NCI-H510A treated with DMSO at 0.1 percent for 48 hours (cell line): ENCODE results near the gene NFXL1.
A peak's percentile ranks its signal among the peaks of the same experiment; 100 is the strongest.

Experiments
- DNase-seq: peaks from one replicate; lab custom pipeline; 2025; lab: John Stamatoyannopoulos, UW

The NFXL1 gene

DNA sequence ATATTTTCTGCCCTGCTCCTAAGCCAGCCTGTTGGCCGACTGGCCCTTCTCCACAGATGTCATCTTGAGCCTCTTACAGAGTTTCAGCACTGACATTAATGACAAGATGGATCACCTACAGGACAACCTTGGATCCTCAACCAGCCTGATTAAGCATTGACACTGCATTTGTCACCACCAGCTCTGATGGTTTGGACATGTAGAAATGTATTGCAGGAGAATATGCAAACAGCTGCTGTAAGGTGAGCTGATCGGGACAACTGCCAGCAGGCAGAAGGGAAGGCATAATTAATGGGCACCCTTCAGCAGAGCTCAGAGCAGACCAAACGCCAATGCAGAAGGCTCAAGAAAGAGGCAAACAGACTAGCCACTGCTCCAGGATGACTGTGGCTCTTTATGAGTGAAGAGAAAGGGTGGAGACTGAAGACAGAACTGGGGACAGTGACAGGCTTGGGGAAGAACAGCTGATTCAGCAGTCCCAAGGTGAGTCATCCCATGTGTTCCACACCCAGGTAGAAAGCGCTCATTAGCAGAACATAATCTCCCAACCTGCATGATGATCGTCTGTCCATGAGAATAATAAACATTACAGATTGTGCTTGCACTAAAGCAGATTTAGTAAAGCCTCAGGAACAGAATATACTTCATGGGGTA is 83.2 kb downstream of the NFXL1 start:
- peak; percentile 52 for DNase-seq

DNA sequence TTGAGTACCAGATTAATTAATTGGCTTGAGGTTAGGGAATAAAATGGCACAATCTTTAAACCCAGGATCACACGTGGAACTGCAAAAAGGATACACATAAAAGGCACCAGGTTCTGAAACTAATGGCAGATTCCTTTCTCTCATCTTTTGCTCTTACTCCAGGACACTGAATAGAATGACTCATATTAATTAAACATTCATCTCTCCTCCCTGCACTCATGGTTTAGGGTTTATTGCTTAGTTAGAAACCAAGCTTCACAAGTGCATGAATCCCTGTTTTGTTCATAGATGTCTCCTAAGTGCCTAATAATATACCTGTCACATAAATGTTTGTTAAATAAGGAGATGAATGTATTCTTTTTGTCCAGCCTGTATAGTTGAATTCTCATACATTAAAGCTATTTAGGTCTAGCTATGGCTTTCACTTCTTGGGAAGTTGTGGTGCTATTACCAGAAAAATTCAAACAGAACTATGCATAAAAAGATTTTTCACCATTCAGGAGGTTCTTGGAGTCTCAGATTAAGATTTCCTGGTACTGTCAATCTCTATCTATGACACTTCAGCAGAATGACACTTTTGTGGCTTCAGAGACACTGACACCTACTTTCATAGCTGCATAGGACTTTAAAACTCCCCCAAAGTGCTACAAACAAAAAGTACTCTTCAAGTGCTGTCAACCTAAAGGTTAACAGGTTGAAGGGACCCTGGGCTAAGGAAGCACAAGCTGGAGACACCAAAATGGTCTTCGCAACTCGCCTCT is 83.9 kb downstream of the NFXL1 start:
- DNase-seq = no peak

DNA sequence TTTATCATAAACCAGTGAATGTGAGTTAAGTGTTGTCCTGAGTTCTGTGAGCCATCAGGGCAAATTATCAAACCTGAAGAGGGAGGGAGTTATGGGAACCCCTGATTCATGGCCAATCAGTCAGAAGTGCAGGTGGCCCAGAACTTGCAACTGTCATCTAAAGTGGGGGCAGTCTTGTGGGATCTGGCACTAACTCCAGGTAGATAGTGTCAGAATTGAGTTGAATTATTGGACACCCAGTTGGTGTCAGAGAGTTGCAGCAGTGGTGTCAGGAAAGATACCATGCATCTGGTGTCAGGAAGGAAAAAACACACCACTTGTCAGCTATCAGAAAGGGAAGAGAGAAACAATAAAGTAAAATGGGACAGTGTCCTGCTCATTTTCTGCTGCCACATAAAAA is 84.9 kb downstream of the NFXL1 start:
- no peak for DNase-seq

DNA sequence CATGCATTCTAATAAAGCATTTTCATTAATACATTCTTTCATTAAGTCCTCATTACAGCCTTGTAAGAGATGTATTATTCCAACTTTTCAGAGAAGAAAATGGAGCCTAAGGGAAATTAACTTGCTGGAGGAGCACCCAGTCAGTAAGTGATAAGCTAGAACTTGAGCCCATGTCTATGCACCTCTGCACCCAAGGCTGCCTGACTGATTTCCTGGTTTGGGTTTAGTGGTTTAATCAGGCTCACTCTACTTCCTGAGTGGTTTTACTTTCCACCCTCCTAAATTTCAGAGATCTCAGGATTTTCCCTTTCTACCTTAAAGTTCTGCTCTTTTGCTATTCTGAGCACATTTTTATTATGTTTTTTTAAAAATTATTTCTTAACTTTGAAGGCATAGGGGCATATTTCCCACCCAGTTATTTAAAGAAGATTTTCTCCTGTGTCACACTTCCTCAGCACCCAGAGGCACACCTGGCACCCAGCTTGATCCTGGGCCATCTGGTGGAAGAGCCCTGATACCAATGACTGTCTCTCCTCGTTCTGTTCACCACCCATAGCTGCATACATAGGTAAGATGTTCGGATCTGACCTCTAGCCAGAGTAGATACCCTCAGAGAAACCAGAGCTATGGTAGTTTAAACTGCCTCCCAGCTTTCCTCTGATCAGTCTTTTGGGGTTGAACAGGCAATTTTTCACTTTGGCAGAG is 86.9 kb downstream of the NFXL1 start:
- no peak for DNase-seq

DNA sequence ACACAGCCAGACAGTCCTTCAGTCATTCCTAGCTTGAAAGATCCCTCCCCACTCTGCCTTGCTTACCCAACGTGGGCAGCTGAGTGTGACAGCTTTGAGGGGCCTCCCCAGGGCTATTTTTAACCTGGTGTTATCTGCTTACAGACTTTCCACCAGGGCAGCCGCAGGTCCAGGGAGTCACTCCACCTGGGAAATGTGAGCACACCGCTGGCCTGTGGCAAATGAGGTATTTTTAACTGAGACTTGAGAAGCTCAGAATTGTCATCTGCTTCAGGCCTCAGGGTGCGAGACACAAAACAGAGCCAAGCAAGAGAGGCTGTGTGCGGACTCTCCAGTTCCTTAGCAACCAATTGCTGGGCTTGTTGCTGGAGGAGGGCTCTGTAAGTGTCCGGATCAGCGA is 89.5 kb downstream of the NFXL1 start:
- no peak for DNase-seq

DNA sequence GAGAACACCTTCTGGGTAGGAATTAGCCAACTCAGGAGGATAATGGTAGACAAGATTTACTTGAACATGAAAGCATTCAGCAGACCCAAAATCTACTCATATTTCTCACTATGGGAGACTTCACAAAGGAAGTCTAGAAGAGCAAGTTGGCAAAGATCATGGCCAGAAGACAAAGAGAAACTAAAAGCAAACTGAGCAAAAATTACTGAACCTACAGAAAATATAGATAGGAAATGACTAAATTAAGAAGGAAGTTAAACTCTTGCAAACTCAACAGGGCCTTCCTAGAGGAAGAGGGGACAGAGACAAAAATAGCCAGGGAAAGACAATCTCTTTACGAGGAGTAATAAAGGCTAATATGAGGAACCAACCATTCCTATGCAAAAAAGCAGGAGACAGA is 95.2 kb downstream of the NFXL1 start:
- DNase-seq = no peak

DNA sequence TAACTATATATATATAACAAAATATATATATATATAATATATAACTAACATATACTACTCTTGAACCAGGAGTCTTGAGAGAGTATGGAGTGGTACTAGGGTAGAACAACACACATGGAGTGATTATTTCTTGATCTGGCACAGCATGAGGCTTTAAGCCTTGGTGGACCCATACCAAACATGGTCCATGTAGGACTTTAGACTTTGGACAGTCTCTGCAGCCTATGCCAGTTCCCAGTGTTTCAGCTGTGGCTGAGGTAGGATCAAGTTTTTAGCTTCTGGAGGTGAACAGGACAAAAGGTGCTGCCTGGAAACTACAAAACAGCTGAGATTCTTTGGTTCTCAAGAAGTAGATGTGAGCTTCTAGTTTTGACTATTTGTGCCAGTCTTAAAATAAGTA is 97.1 kb downstream of the NFXL1 start:
- DNase-seq = no peak

DNA sequence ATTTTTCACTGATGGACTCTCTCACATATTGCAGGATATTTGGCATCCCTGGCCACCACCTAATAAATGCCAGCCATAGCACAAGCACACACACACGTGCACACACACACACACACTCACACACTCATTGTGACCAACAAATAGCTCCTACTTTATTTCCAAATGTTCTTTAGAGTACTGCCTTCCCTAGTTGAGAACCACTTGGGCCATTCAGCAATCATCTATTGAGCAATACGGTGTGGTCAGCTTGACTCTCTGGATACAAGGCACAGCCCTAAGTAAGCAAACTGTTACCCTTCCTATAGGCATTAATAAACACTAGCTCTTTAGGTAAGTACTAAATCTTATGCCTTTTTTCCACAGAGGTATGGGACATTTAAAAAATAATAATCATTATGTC is 97.6 kb downstream of the NFXL1 start:
- DNase-seq = no peak

DNA sequence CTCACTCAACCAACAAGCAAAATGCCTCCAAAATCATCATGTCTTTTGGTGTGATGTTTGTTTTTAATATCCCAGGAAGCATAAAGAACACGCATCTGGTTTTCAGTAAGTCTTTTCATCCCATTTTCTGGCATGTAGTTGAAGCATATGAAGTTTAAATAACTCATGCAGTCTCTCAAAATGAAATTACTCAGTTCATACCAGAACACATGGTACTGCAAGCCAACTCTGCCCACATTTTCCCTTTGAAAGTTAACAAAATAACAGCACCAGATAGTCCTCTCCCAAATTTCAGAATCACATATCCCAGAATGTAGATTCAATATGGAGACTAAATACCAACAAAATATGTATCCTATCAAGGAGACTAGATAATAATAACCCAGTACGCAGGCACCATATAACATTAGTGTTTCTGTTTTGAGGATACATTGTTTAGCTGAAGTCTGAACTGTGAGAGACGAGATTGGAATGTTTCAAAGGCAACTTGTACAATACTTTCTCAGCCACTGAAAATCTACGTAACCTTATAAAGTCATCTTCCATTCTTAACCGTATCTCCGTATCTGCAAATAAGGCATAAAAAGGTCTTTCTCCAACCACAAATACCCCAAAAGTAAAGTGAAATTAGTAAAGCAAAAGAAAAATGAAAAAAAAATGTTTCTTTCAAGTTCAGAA is 99.6 kb downstream of the NFXL1 start:
- no peak for DNase-seq

DNA sequence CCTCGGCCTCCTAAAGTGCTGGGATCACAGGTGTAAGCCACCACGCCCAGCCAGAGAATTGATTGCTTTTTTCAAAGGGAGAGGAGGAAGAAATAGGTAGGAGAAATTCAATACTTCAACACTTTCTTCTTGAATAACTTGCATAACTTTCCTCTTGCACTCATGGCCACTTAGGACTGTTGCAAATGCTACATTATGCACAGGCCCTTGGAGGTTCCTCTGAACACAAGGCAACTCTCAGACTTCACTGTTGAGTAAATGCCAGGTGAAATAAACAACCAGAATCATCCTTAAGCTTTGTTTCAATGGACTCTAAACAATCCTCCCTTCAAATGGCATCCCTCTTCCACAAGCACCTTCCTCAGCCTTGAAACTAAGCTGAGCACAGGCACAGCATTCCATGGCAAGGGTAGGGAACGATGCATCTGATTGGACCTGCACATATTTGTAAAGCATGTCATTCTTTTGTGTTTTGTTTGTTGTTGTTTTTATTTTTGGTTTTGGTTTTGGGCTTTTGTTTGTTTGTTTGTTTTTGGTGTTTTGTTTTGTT is 104.7 kb downstream of the NFXL1 start:
- no peak for DNase-seq

DNA sequence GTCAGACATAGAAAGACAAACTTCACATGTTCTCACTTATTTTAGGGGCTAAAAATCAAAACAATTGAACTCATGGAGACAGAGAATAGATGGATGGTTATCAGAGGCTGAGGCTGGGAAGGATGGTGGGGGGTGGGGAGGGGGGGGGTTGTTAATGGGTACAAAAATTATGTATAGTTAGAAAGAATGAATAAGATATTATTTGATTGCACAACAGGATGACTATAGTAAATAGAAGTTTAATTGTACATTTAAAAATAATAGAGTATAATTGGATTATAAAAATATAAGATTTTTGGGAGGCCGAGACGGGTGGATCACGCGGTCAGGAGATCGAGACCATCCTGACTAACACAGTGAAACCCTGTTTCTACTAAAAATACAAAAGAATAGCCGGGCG is 109.8 kb downstream of the NFXL1 start:
- DNase-seq = no peak

DNA sequence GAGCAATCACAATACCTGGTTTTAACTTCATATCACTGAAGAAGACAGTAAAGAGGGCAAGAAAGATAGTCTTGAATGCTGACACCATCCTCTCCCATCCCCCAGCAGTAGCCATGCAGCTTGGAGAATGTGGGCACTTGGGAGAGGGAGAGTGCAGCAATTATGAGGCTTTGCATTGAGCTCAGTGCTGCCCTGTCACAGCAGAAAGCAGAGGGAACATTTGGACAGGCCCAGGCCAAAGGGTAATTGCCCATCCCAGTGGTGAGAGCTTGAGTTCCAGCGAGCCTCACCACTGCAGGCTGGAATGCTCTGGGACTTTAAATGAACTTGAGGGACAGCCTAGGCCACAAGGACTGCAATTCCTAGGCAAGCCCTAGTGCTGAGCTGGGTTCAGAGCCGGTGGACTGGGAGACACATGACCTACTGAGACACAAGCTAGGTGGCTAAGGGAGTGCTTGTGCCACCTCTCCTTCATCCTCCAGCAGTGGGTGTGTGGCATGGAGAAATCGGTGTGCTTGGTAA is 112.8 kb downstream of the NFXL1 start:
- DNase-seq = no peak

DNA sequence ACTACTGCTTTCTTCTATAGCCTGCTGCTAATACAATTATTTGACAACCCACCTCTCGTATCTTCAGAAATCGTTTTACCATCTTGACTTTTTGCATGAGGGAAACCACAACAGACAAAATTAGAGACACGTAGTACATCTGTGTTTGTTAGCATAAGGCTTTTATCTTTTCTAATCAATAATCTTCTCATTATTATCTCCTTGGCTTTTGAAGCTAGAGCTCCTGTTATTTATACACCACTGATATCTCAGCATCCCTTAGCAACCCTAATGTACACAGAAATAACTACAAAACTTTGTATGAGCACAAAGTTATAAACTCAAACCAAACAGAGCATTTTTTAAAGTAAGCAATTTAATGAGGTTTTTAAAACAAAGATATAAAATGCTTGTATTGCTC is 116.2 kb downstream of the NFXL1 start:
- DNase-seq = no peak
